CD4-positive, alpha-beta T cell (primary cell): ENCODE results near the gene ANKRD7. TPM values are rescaled to one million over a fixed set of nuclear protein-coding genes. Genes with fewer than 3 reads are reported as not detected.

Experiments used
- ATAC-seq: fragments of 200-7000 bp; cut with Tn5 transposase; one replicate; pipeline ENCODE4 v1.10.0; 2022; ENCODE audit warnings: mild to moderate bottlenecking; ENCODE audit not compliant: poor library complexity
- CTCF ChIA-PET: fragments of 350-600 bp; sonication (Branson Sonifier 250); formaldehyde crosslinking; loops from one replicate; lab custom pipeline; 2021; ENCODE audit warnings: antibody characterized with exemption, inconsistent platforms; lab: Charles Lee
- POLR2A ChIA-PET: fragments of 350-600 bp; sonication (Branson Sonifier 250); formaldehyde crosslinking; loops from one replicate; lab custom pipeline; 2021; ENCODE audit warnings: antibody characterized with exemption, inconsistent platforms; lab: Charles Lee
- DNase-seq, 14 experiments: peaks; one replicate each; pipeline ENCODE4 v3.0.0-alpha.2; 2013 to 2020; ENCODE audit warnings: mixed read lengths in 2 of 14
- H3K27ac ChIP-seq, 2 donors: one replicate each; pipeline versions ENCODE4 v1.5.1 to v1.7.0; 2013; ENCODE audit warnings: low read length in 2 of 2, low read depth in 1 of 2, mild to moderate bottlenecking in 1 of 2
- H3K27me3 ChIP-seq, 2 experiments: 1 replicate in 1 of 2; 2 replicates in 1 of 2; pipeline versions ENCODE4 v1.6.1 to v1.7.0; 2013; ENCODE audit warnings: low read length in 2 of 2, control low read depth in 1 of 2, mild to moderate bottlenecking in 1 of 2, moderate library complexity in 1 of 2; ENCODE audit not compliant: insufficient read depth in 2 of 2, control insufficient read depth in 1 of 2
- H3K36me3 ChIP-seq: one replicate; pipeline ENCODE4 v1.6.1; 2013; ENCODE audit warnings: low read length, control low read depth; ENCODE audit not compliant: insufficient read depth
- H3K4me1 ChIP-seq: one replicate; pipeline ENCODE4 v1.6.1; 2013; ENCODE audit warnings: low read length, control low read depth; ENCODE audit not compliant: insufficient read depth
- H3K4me3 ChIP-seq: one replicate; pipeline ENCODE4 v1.5.1; 2013; ENCODE audit warnings: mild to moderate bottlenecking, low read length, moderate library complexity
- H3K9me3 ChIP-seq, 2 experiments: 1 replicate in 1 of 2; 2 replicates in 1 of 2; pipeline versions ENCODE4 v1.6.1 to v1.7.0; 2013; ENCODE audit warnings: low read length in 2 of 2, mild to moderate bottlenecking in 2 of 2, control low read depth in 1 of 2, moderate library complexity in 1 of 2; ENCODE audit not compliant: control insufficient read depth in 1 of 2, insufficient read depth in 1 of 2
- H3K27ac Mint-ChIP-seq: one replicate; pipeline ENCODE4 v1.8.0; 2020; ENCODE audit warnings: mixed read lengths
- H3K27me3 Mint-ChIP-seq: one replicate; pipeline ENCODE4 v1.8.0; 2021; ENCODE audit warnings: mixed read lengths
- H3K36me3 Mint-ChIP-seq: one replicate; pipeline ENCODE4 v1.8.0; 2021; ENCODE audit warnings: low read depth, mixed read lengths
- H3K4me1 Mint-ChIP-seq: one replicate; pipeline ENCODE4 v1.8.0; 2021; ENCODE audit warnings: low read depth, mixed read lengths
- H3K4me3 Mint-ChIP-seq: one replicate; pipeline ENCODE4 v1.8.0; 2020; ENCODE audit warnings: mild to moderate bottlenecking, mixed read lengths
- H3K9me3 Mint-ChIP-seq: one replicate; pipeline ENCODE4 v1.8.0; 2020; ENCODE audit warnings: mixed read lengths
- intact Hi-C, 2 experiments: fragments of 100-400 bp; cut with DNase I in 1 of 2; cut with micrococcal nuclease in 1 of 2; formaldehyde crosslinking; loops; one replicate each; pipeline versions ENCODE4 v1.15.1 to v1.9.0; 2023 to 2025; cut with DNase I, micrococcal nuclease
- total RNA-seq, 174 experiments: library from RNA in 2 of 174; stranded (reverse) in 2 of 174; gene quantifications; one replicate each; pipeline ENCODE4 v1.2.3 and lab custom pipeline; 2021 to 2026
- TF ChIP-seq, protein P1 (sequence below): fragments of 200-600 bp; IDR thresholded peaks from one replicate; pipeline ENCODE4 v1.8.0; 2022; ENCODE audit warnings: antibody characterized with exemption, mild to moderate bottlenecking

The ANKRD7 gene
- total RNA-seq, 2 experiments from 2014 or later, result not detected

DNA sequence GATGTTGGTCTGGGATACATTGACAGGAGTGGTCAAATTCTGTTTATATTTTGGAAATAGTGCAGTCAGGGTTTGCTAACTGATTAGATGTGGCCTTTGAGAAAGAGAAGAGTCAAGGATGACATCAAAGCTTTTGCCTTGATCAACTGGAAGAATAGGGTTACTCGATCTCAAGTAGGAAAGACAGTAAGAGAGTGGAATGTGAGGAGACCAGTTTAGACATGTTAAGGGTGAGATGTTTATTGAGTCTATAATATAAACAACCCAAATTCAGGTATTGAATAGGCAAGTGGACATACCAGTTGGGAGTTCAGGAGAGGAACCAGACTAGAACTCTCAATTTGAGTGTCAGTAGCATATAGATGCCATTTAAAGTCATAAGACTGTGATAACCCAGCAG, 1.9 kb upstream of the ANKRD7 start:
- no peaks in the 10 kb centered on the region for H3K4me1 Mint-ChIP-seq
- peaks cover 0 to 6% of the 10 kb centered on the region in 2 experiments for H3K27me3 ChIP-seq
- H3K27me3 Mint-ChIP-seq, result peaks cover 10% of the 10 kb centered on the region
- DNase-seq (no peak), ATAC-seq (no peak)
- TF ChIP-seq, protein P1, sequence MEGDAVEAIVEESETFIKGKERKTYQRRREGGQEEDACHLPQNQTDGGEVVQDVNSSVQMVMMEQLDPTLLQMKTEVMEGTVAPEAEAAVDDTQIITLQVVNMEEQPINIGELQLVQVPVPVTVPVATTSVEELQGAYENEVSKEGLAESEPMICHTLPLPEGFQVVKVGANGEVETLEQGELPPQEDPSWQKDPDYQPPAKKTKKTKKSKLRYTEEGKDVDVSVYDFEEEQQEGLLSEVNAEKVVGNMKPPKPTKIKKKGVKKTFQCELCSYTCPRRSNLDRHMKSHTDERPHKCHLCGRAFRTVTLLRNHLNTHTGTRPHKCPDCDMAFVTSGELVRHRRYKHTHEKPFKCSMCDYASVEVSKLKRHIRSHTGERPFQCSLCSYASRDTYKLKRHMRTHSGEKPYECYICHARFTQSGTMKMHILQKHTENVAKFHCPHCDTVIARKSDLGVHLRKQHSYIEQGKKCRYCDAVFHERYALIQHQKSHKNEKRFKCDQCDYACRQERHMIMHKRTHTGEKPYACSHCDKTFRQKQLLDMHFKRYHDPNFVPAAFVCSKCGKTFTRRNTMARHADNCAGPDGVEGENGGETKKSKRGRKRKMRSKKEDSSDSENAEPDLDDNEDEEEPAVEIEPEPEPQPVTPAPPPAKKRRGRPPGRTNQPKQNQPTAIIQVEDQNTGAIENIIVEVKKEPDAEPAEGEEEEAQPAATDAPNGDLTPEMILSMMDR, result no peak
- H3K9me3 ChIP-seq, result peaks cover 0 to 3% of the 10 kb centered on the region in 2 experiments
- intact Hi-C loops, result no loop called here
- H3K4me1 ChIP-seq, result no peaks in the 10 kb centered on the region
- H3K4me3 ChIP-seq, result no peak overlapping the region
- no peaks in the 10 kb centered on the region for H3K36me3 Mint-ChIP-seq
- POLR2A ChIA-PET, result no interaction called here
- H3K9me3 Mint-ChIP-seq, result no peaks in the 10 kb centered on the region
- H3K4me3 Mint-ChIP-seq, result no peak overlapping the region
- no peaks in the 10 kb centered on the region for H3K36me3 ChIP-seq
- no peak overlapping the region for H3K27ac ChIP-seq
- H3K27ac Mint-ChIP-seq, result no peak overlapping the region
- CTCF ChIA-PET, result no interaction called here

DNA sequence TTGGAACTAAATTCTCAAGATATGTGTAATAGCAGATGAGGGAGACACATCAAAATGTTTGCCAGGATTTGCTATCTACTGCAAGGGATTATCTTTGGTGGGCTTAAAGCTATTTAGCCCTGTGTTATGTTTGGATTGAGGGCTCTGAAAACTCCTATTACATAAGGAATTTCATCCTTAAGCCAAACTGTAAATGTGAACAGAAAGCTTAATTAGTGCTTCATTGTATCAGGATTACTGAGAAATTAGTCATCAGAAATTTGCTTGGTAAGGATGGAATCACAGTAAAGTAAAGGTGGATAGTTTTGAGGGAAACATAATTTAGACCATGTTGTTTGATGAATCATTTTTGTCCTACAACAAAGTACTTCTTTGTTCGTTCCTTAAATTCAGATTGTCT, 8.3 kb downstream of the ANKRD7 start:
- intact Hi-C loops, result no loop called here
- Histone ChIP-seq H3K4me1 (no peaks in the 10 kb centered on the region), H3K4me3 (no peak overlapping the region), H3K27ac (no peak overlapping the region), H3K9me3 (no peaks in the 10 kb centered on the region), H3K27me3 (no peaks in the 10 kb centered on the region), H3K36me3 (no peaks in the 10 kb centered on the region)
- no peak for ATAC-seq
- H3K27ac Mint-ChIP-seq, result no peak overlapping the region
- TF ChIP-seq, protein P1, result no peak
- H3K27me3 Mint-ChIP-seq, result peaks cover 16% of the 10 kb centered on the region
- CTCF ChIA-PET, result no interaction called here
- no peaks in the 10 kb centered on the region for H3K4me1 Mint-ChIP-seq
- POLR2A ChIA-PET, result no interaction called here
- H3K36me3 Mint-ChIP-seq, result no peaks in the 10 kb centered on the region
- no peak for DNase-seq
- no peaks in the 10 kb centered on the region for H3K9me3 Mint-ChIP-seq
- H3K4me3 Mint-ChIP-seq, result no peak overlapping the region

DNA sequence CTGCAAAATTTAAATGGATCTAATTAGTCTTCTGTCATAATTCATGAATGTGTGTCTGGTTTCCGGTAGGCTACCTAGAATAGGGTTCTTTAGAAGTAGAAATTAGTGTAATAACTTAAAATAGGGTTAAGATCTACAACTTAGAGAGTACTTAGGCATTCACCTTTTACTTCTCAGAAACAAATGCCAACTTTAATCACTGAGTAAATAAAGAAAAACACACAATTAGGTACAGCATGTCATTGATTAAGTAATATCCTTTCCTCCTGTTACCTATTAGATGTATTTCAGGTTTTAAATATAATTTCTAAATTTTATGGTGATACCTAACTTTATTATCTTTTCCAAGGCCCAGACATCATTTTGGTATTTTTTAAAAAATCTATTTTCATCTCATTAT, 9.3 kb downstream of the ANKRD7 start:
- H3K36me3 ChIP-seq, result no peaks in the 10 kb centered on the region
- Mint-ChIP-seq H3K9me3 (no peaks in the 10 kb centered on the region), H3K27ac (no peak overlapping the region), H3K4me3 (no peak overlapping the region), H3K27me3 (peaks cover 15% of the 10 kb centered on the region), H3K4me1 (no peaks in the 10 kb centered on the region), H3K36me3 (no peaks in the 10 kb centered on the region)
- ATAC-seq (no peak), DNase-seq (no peak)
- TF ChIP-seq, protein P1, result no peak
- intact Hi-C loops, result no loop called here
- ChIA-PET POLR2A (no interaction called here), CTCF (no interaction called here)
- H3K27me3 ChIP-seq, result no peaks in the 10 kb centered on the region
- no peaks in the 10 kb centered on the region for H3K9me3 ChIP-seq
- H3K4me3 ChIP-seq, result no peak overlapping the region
- H3K27ac ChIP-seq, result no peak overlapping the region
- no peaks in the 10 kb centered on the region for H3K4me1 ChIP-seq
